Activated T-cell treated with anti-CD3 and anti-CD28 coated beads for 24 hours (primary cell): ENCODE data around the gene RHOF.
"Not testable (repeated sequence)": the region's sequence is repeated elsewhere in the genome, so short reads cannot be mapped to it uniquely, and the experiment has no call there.

ENCODE experiments used
- DNase-seq: peaks from one replicate; pipeline ENCODE4 v3.0.0-alpha.2; 2020; ENCODE audit warnings: low read depth

RHOF gene

GRCh38 chr12:121748218-121748570, 45.3 kb downstream of the RHOF start:
- DNase-seq, result no peak

GRCh38 chr12:121745545-121745944, 47.9 kb downstream of the RHOF start:
- DNase-seq, result not testable (repeated sequence)

- no peak for DNase-seq
Measured at GRCh38 chr12:121741743-121742142, 51.7 kb downstream of the RHOF start.

GRCh38 chr12:121740847-121741246, 52.6 kb downstream of the RHOF start:
- no peak for DNase-seq

- DNase-seq, result no peak
Measured at GRCh38 chr12:121738340-121738858, 55.1 kb downstream of the RHOF start.

GRCh38 chr12:121733849-121734248, 59.6 kb downstream of the RHOF start:
- no peak for DNase-seq

- no peak for DNase-seq
Measured at GRCh38 chr12:121731473-121731872, 62.0 kb downstream of the RHOF start.

GRCh38 chr12:121729021-121729420, 64.5 kb downstream of the RHOF start:
- no peak for DNase-seq
